WTC11 (cell line): ENCODE results near the gene CCND3.

Experiments
- ATF2 ChIP-seq: sonication (generic); formaldehyde crosslinking; IDR thresholded peaks from 2 replicates; pipeline ENCODE4 v1.8.1; 2022; ENCODE audit warnings: low read depth, missing genetic modification reagents, borderline replicate concordance
- CTCF ChIP-seq: fragments of 200-600 bp; IDR thresholded peaks from 2 replicates; pipeline ENCODE4 v1.8.0; 2022; ENCODE audit warnings: antibody characterized with exemption
- FOXP4 ChIP-seq: sonication (generic); formaldehyde crosslinking; IDR thresholded peaks from 2 replicates; pipeline ENCODE4 v1.8.0; 2022; ENCODE audit warnings: mild to moderate bottlenecking, missing genetic modification reagents
- HMGXB4 ChIP-seq: sonication (generic); formaldehyde crosslinking; IDR thresholded peaks from 2 replicates; pipeline ENCODE4 v1.8.1; 2023; ENCODE audit warnings: mild to moderate bottlenecking, moderate library complexity, missing genetic modification reagents
- NFYB ChIP-seq: sonication (generic); formaldehyde crosslinking; conservative IDR thresholded peaks from 2 replicates; pipeline ENCODE4 v1.8.0; 2022; ENCODE audit warnings: low read depth, missing genetic modification reagents
- USF2 ChIP-seq: sonication (generic); formaldehyde crosslinking; IDR thresholded peaks from 2 replicates; pipeline ENCODE4 v1.8.1; 2023; ENCODE audit warnings: mild to moderate bottlenecking, missing genetic modification reagents, moderate library complexity

GRCh38 chr6:41975276-41975675, 33.7 kb upstream of the CCND3 start:
- no peak for TF ChIP-seq CTCF
- TF ChIP-seq NFYB (CRISPR knock-in tag), result no peak
- no peak for TF ChIP-seq ATF2 (CRISPR knock-in tag)
- TF ChIP-seq FOXP4 (CRISPR knock-in tag), result no peak
- no peak for TF ChIP-seq HMGXB4
- TF ChIP-seq USF2 (CRISPR knock-in tag), result no peak
